ENCODE measurements around the gene FBXL15. TPM values are rescaled to one million over a fixed set of nuclear protein-coding genes. Genes with fewer than 3 reads are reported as not detected.

Gene FBXL15
- total and polyA plus RNA-seq, 2 experiments from 2014 or later: 17.7 to 23.1 TPM

DNA sequence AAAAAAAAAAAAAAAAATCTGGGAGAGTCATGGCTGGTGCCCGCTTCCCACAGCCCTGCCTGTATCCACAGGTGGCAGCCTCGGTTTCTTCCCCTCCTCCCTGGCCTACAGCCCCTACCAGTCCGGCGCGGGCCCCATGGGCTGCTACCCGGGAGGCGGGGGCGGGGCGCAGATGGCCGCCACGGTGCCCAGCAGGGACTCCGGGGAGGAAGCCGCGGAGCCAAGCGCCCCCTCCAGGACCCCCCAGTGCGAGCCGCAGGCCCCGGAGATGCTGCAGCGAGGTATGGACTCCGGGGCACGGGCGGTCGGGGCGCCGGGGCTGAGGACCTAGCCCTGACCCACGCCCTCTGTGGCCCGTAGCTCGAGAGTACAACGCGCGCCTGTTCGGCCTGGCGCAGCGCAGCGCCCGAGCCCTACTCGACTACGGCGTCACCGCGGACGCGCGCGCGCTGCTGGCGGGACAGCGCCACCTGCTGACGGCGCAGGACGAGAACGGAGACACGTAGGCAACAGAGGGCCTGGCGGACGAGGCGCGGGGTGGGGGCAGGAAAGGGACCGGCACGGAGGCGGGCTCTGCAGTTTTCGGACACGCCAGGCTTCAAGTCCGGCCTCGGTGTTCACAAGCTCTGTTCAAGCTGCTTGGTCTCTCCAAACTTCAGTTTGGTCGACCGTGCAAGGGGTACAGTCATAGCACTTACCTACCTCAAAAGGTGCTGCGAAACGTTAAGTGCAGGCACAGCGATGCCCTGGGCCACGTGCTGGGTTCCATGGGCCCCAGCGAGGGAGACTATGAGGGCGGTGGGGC is 21.2 kb upstream of the FBXL15 start:
- in situ Hi-C loops (cut with MboI): no loop called here
- Histone ChIP-seq H3F3A (ENCODE audit: insufficient read depth) (0 out of 2 replicates have a peak, but pooled peaks cover 4% of the 10 kb centered on the region), H3K79me2 (ENCODE audit: insufficient read depth) (peaks cover 14% of the 10 kb centered on the region), H2AFZ (peak overlapping the region; percentile 80), H3K4me1 (ENCODE audit: insufficient read depth) (peaks cover 16% of the 10 kb centered on the region), H3K36me3 (ENCODE audit: low read depth) (no peaks in the 10 kb centered on the region), H3K27me3 (replicated peaks; ENCODE audit: insufficient read depth) (no peaks in the 10 kb centered on the region), H3K4me3 (peak overlapping the region; percentile 73), H3K27ac (peak overlapping the region; percentile 14; the same call in 1 of the 2 replicates), H4K20me1 (ENCODE audit: insufficient read depth) (no peaks in the 10 kb centered on the region), H3K9me3 (ENCODE audit: low read depth) (no peaks in the 10 kb centered on the region), H3K4me2 (ENCODE audit: unreplicated experiment) (peak overlapping the region; percentile 67), H3K9ac (peak overlapping the region; percentile 71), H3K9me2 (ENCODE audit: insufficient read depth) (no peaks in the 10 kb centered on the region)
- peak; percentile 93 for DNase-seq
- 3 to 6% methylated on average over 59 to 61 of the region's 72 CpGs for WGBS, 2 experiments (ENCODE audit: low coverage in 1 of 2, low lambda C conversion rate in 2 of 2, missing lambda C conversion rate in 2 of 2)
- TF ChIP-seq EZH2 (IDR thresholded peaks at IDR 0.05; ENCODE audit: insufficient read depth, poor library complexity, severe bottlenecking) (no peak), EZH2phosphoT487 (IDR thresholded peaks at IDR 0.05; ENCODE audit: insufficient read depth, low read depth) (no peak)

DNA sequence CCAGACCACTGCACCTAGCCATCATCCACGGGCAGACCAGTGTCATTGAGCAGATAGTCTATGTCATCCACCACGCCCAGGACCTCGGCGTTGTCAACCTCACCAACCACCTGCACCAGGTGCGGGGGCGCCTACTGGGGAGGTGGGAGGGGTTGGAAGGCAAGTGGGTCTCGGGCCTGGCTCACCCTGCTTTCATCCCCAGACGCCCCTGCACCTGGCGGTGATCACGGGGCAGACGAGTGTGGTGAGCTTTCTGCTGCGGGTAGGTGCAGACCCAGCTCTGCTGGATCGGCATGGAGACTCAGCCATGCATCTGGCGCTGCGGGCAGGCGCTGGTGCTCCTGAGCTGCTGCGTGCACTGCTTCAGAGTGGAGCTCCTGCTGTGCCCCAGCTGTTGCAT is 20.6 kb upstream of the FBXL15 start:
- no peak overlapping the region for H3K27ac ChIP-seq
- peak overlapping the region; percentile 71 for H3K9ac ChIP-seq
- H3K27me3 ChIP-seq (replicated peaks; ENCODE audit: insufficient read depth): no peaks in the 10 kb centered on the region
- no peak for DNase-seq
- peak overlapping the region; percentile 80; the same call in 1 of the 2 replicates for H2AFZ ChIP-seq
- TF ChIP-seq EZH2 (IDR thresholded peaks at IDR 0.05; ENCODE audit: insufficient read depth, poor library complexity, severe bottlenecking) (no peak), EZH2phosphoT487 (IDR thresholded peaks at IDR 0.05; ENCODE audit: insufficient read depth, low read depth) (no peak)
- H4K20me1 ChIP-seq (ENCODE audit: insufficient read depth): no peaks in the 10 kb centered on the region
- no peaks in the 10 kb centered on the region for H3K9me2 ChIP-seq (ENCODE audit: insufficient read depth)
- peaks cover 14% of the 10 kb centered on the region for H3K79me2 ChIP-seq (ENCODE audit: insufficient read depth)
- WGBS, 2 experiments (ENCODE audit: low coverage in 1 of 2, low lambda C conversion rate in 2 of 2, missing lambda C conversion rate in 2 of 2): 71 to 78% methylated on average over 13 to 17 of the region's 17 CpGs
- H3K4me3 ChIP-seq: peak overlapping the region; percentile 73; the same call in 1 of the 2 replicates
- no peaks in the 10 kb centered on the region for H3K36me3 ChIP-seq (ENCODE audit: low read depth)
- in situ Hi-C loops (cut with MboI): no loop called here
- H3K4me1 ChIP-seq (ENCODE audit: insufficient read depth): peaks cover 16% of the 10 kb centered on the region
- peak overlapping the region; percentile 47 for H3K4me2 ChIP-seq (ENCODE audit: unreplicated experiment)
- no peaks in the 10 kb centered on the region for H3F3A ChIP-seq (ENCODE audit: insufficient read depth)
- no peaks in the 10 kb centered on the region for H3K9me3 ChIP-seq (ENCODE audit: low read depth)

DNA sequence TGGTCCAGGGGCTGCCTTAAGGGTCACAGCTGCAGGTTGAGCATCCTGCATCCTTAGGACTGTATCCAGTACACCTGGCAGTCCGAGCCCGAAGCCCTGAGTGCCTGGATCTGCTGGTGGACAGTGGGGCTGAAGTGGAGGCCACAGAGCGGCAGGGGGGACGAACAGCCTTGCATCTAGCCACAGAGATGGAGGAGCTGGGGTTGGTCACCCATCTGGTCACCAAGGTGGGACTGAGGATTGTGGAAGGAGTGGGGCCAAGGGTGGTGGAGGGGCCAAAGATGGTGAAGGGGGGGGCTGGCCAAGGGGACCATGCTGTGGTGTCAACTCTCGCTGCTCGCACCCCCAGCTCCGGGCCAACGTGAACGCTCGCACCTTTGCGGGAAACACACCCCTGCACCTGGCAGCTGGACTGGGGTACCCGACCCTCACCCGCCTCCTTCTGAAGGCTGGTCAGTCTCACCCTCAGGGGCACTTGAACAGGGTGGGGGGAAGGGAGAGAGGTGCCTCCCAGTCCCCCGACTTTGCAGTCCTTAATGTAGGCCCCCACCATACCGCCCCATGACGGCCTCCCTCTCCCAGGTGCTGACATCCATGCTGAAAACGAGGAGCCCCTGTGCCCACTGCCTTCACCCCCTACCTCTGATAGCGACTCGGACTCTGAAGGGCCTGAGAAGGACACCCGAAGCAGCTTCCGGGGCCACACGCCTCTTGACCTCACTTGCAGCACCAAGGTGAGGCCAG is 19.9 kb upstream of the FBXL15 start:
- in situ Hi-C loops (cut with MboI): no loop called here
- Histone ChIP-seq H3K9ac (no peak overlapping the region), H3K27ac (no peak overlapping the region), H3K9me3 (ENCODE audit: low read depth) (no peaks in the 10 kb centered on the region), H3K4me3 (no peak overlapping the region), H3K79me2 (ENCODE audit: insufficient read depth) (peaks cover 14% of the 10 kb centered on the region), H3K4me2 (ENCODE audit: unreplicated experiment) (no peak overlapping the region), H3K27me3 (replicated peaks; ENCODE audit: insufficient read depth) (no peaks in the 10 kb centered on the region), H3F3A (ENCODE audit: insufficient read depth) (no peaks in the 10 kb centered on the region), H3K4me1 (ENCODE audit: insufficient read depth) (peaks cover 16% of the 10 kb centered on the region), H2AFZ (no peak overlapping the region), H3K36me3 (ENCODE audit: low read depth) (no peaks in the 10 kb centered on the region), H4K20me1 (ENCODE audit: insufficient read depth) (no peaks in the 10 kb centered on the region), H3K9me2 (ENCODE audit: insufficient read depth) (no peaks in the 10 kb centered on the region)
- no peak for DNase-seq
- TF ChIP-seq EZH2 (IDR thresholded peaks at IDR 0.05; ENCODE audit: insufficient read depth, poor library complexity, severe bottlenecking) (no peak), EZH2phosphoT487 (IDR thresholded peaks at IDR 0.05; ENCODE audit: insufficient read depth, low read depth) (no peak)
- WGBS, 2 experiments (ENCODE audit: low coverage in 1 of 2, low lambda C conversion rate in 2 of 2, missing lambda C conversion rate in 2 of 2): 88 to 97% methylated on average over 14 to 22 of the region's 22 CpGs

DNA sequence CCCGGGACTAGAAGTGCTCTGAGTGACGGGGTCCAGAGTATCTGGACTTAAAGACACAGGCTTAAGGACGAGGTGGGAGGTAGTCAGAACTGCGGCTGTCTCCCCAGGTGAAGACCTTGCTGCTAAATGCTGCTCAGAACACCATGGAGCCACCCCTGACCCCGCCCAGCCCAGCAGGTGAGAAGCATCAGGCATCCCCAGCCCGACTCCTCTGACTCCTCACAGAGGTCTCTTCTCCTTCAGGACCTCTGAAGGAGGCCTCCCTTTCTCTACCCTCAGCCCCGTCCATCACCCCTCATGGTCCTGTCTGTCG is 19.3 kb upstream of the FBXL15 start:
- Histone ChIP-seq H3K9ac (no peak overlapping the region), H3K27ac (no peak overlapping the region), H3K4me2 (ENCODE audit: unreplicated experiment) (no peak overlapping the region), H4K20me1 (ENCODE audit: insufficient read depth) (no peaks in the 10 kb centered on the region), H3F3A (ENCODE audit: insufficient read depth) (no peaks in the 10 kb centered on the region), H3K27me3 (replicated peaks; ENCODE audit: insufficient read depth) (no peaks in the 10 kb centered on the region), H2AFZ (no peak overlapping the region), H3K36me3 (ENCODE audit: low read depth) (no peaks in the 10 kb centered on the region), H3K4me1 (ENCODE audit: insufficient read depth) (peaks cover 13% of the 10 kb centered on the region), H3K9me3 (ENCODE audit: low read depth) (no peaks in the 10 kb centered on the region), H3K79me2 (ENCODE audit: insufficient read depth) (peaks cover 9% of the 10 kb centered on the region), H3K4me3 (no peak overlapping the region), H3K9me2 (ENCODE audit: insufficient read depth) (no peaks in the 10 kb centered on the region)
- in situ Hi-C loops (cut with MboI): no loop called here
- WGBS, 2 experiments (ENCODE audit: low coverage in 1 of 2, low lambda C conversion rate in 2 of 2, missing lambda C conversion rate in 2 of 2): 77 to 82% methylated on average over 8 of the region's 8 CpGs
- no peak for DNase-seq
- TF ChIP-seq EZH2 (IDR thresholded peaks at IDR 0.05; ENCODE audit: insufficient read depth, poor library complexity, severe bottlenecking): no peak
